Measurements from ENCODE around the gene CTNNA1.

CTNNA1 gene

GRCh38 chr5:138884554-138884953, 131.3 kb downstream of the CTNNA1 start:
- no peaks in the 10 kb centered on the region for H3K27me3 ChIP-seq (ENCODE audit: control insufficient read depth in 1 of 2, insufficient read depth in 2 of 2, low read length in 2 of 2)
- H3K9ac ChIP-seq (ENCODE audit: low read length), result no peak overlapping the region
- H3K27ac ChIP-seq (ENCODE audit: low read depth, low read length), result no peak overlapping the region
- no peaks in the 10 kb centered on the region for H3K9me3 ChIP-seq (ENCODE audit: low read length)
- H3K36me3 ChIP-seq (ENCODE audit: insufficient read depth, low read length), result peaks cover 20% of the 10 kb centered on the region
- no peaks in the 10 kb centered on the region for H3K4me1 ChIP-seq (ENCODE audit: insufficient read depth, low read length)
- no peak overlapping the region for H3K4me3 ChIP-seq (ENCODE audit: low read depth in 1 of 2, low read length in 2 of 2)

GRCh38 chr5:138889994-138890393, 136.8 kb downstream of the CTNNA1 start:
- Histone ChIP-seq H3K9ac (ENCODE audit: low read length) (no peak overlapping the region), H3K4me1 (ENCODE audit: insufficient read depth, low read length) (no peaks in the 10 kb centered on the region), H3K9me3 (ENCODE audit: low read length) (no peaks in the 10 kb centered on the region), H3K36me3 (ENCODE audit: insufficient read depth, low read length) (peaks cover 35% of the 10 kb centered on the region), H3K4me3 (ENCODE audit: low read depth in 1 of 2, low read length in 2 of 2) (no peak overlapping the region), H3K27ac (ENCODE audit: low read depth, low read length) (no peak overlapping the region), H3K27me3 (ENCODE audit: control insufficient read depth in 1 of 2, insufficient read depth in 2 of 2, low read length in 2 of 2) (no peaks in the 10 kb centered on the region)

- H3K27me3 ChIP-seq (ENCODE audit: control insufficient read depth in 1 of 2, insufficient read depth in 2 of 2, low read length in 2 of 2), result no peaks in the 10 kb centered on the region
- H3K9me3 ChIP-seq (ENCODE audit: low read length), result no peaks in the 10 kb centered on the region
- H3K4me1 ChIP-seq (ENCODE audit: insufficient read depth, low read length), result no peaks in the 10 kb centered on the region
- H3K9ac ChIP-seq (ENCODE audit: low read length), result no peak overlapping the region
- H3K27ac ChIP-seq (ENCODE audit: low read depth, low read length), result no peak overlapping the region
- no peak overlapping the region for H3K4me3 ChIP-seq (ENCODE audit: low read depth in 1 of 2, low read length in 2 of 2)
- H3K36me3 ChIP-seq (ENCODE audit: insufficient read depth, low read length), result peaks cover 35% of the 10 kb centered on the region
Observed at GRCh38 chr5:138890644-138891043, 137.4 kb downstream of the CTNNA1 start.

- Histone ChIP-seq H3K4me1 (ENCODE audit: insufficient read depth, low read length) (no peaks in the 10 kb centered on the region), H3K9me3 (ENCODE audit: low read length) (no peaks in the 10 kb centered on the region), H3K27me3 (ENCODE audit: control insufficient read depth in 1 of 2, insufficient read depth in 2 of 2, low read length in 2 of 2) (no peaks in the 10 kb centered on the region), H3K4me3 (ENCODE audit: low read depth in 1 of 2, low read length in 2 of 2) (no peak overlapping the region), H3K36me3 (ENCODE audit: insufficient read depth, low read length) (peaks cover 5% of the 10 kb centered on the region), H3K27ac (ENCODE audit: low read depth, low read length) (no peak overlapping the region), H3K9ac (ENCODE audit: low read length) (no peak overlapping the region)
Observed at GRCh38 chr5:138895918-138896317, 142.7 kb downstream of the CTNNA1 start.

- Histone ChIP-seq H3K27me3 (ENCODE audit: control insufficient read depth in 1 of 2, insufficient read depth in 2 of 2, low read length in 2 of 2) (no peaks in the 10 kb centered on the region), H3K4me1 (ENCODE audit: insufficient read depth, low read length) (no peaks in the 10 kb centered on the region), H3K9me3 (ENCODE audit: low read length) (no peaks in the 10 kb centered on the region), H3K27ac (ENCODE audit: low read depth, low read length) (no peak overlapping the region), H3K9ac (ENCODE audit: low read length) (no peak overlapping the region), H3K4me3 (ENCODE audit: low read depth in 1 of 2, low read length in 2 of 2) (no peak overlapping the region), H3K36me3 (ENCODE audit: insufficient read depth, low read length) (peaks cover 8% of the 10 kb centered on the region)
Observed at GRCh38 chr5:138898299-138898698, 145.1 kb downstream of the CTNNA1 start.

GRCh38 chr5:138898742-138899141, 145.5 kb downstream of the CTNNA1 start:
- H3K27ac ChIP-seq (ENCODE audit: low read depth, low read length), result no peak overlapping the region
- H3K27me3 ChIP-seq (ENCODE audit: control insufficient read depth in 1 of 2, insufficient read depth in 2 of 2, low read length in 2 of 2), result no peaks in the 10 kb centered on the region
- no peaks in the 10 kb centered on the region for H3K4me1 ChIP-seq (ENCODE audit: insufficient read depth, low read length)
- no peak overlapping the region for H3K9ac ChIP-seq (ENCODE audit: low read length)
- no peak overlapping the region for H3K4me3 ChIP-seq (ENCODE audit: low read depth in 1 of 2, low read length in 2 of 2)
- H3K9me3 ChIP-seq (ENCODE audit: low read length), result no peaks in the 10 kb centered on the region
- peaks cover 11% of the 10 kb centered on the region for H3K36me3 ChIP-seq (ENCODE audit: insufficient read depth, low read length)

GRCh38 chr5:138900281-138900965, 147.2 kb downstream of the CTNNA1 start:
- H3K4me3 ChIP-seq (ENCODE audit: low read depth in 1 of 2, low read length in 2 of 2), result no peak overlapping the region
- H3K27ac ChIP-seq (ENCODE audit: low read depth, low read length), result no peak overlapping the region
- no peak overlapping the region for H3K9ac ChIP-seq (ENCODE audit: low read length)
- no peaks in the 10 kb centered on the region for H3K9me3 ChIP-seq (ENCODE audit: low read length)
- H3K4me1 ChIP-seq (ENCODE audit: insufficient read depth, low read length), result no peaks in the 10 kb centered on the region
- H3K36me3 ChIP-seq (ENCODE audit: insufficient read depth, low read length), result peaks cover 24% of the 10 kb centered on the region
- no peaks in the 10 kb centered on the region for H3K27me3 ChIP-seq (ENCODE audit: control insufficient read depth in 1 of 2, insufficient read depth in 2 of 2, low read length in 2 of 2)

- H3K27me3 ChIP-seq (ENCODE audit: control insufficient read depth in 1 of 2, insufficient read depth in 2 of 2, low read length in 2 of 2), result no peaks in the 10 kb centered on the region
- H3K27ac ChIP-seq (ENCODE audit: low read depth, low read length), result no peak overlapping the region
- H3K36me3 ChIP-seq (ENCODE audit: insufficient read depth, low read length), result peaks cover 34% of the 10 kb centered on the region
- H3K9ac ChIP-seq (ENCODE audit: low read length), result no peak overlapping the region
- no peak overlapping the region for H3K4me3 ChIP-seq (ENCODE audit: low read depth in 1 of 2, low read length in 2 of 2)
- H3K9me3 ChIP-seq (ENCODE audit: low read length), result no peaks in the 10 kb centered on the region
- H3K4me1 ChIP-seq (ENCODE audit: insufficient read depth, low read length), result no peaks in the 10 kb centered on the region
Observed at GRCh38 chr5:138901716-138902115, 148.5 kb downstream of the CTNNA1 start.

GRCh38 chr5:138903130-138903775, 150.0 kb downstream of the CTNNA1 start:
- peaks cover 34% of the 10 kb centered on the region for H3K36me3 ChIP-seq (ENCODE audit: insufficient read depth, low read length)
- H3K4me1 ChIP-seq (ENCODE audit: insufficient read depth, low read length), result no peaks in the 10 kb centered on the region

GRCh38 chr5:138905541-138905940, 152.3 kb downstream of the CTNNA1 start:
- no peak overlapping the region for H3K4me3 ChIP-seq (ENCODE audit: low read depth in 1 of 2, low read length in 2 of 2)
- H3K9me3 ChIP-seq (ENCODE audit: low read length), result no peaks in the 10 kb centered on the region
- no peaks in the 10 kb centered on the region for H3K27me3 ChIP-seq (ENCODE audit: control insufficient read depth in 1 of 2, insufficient read depth in 2 of 2, low read length in 2 of 2)
- H3K9ac ChIP-seq (ENCODE audit: low read length), result no peak overlapping the region
- peaks cover 37% of the 10 kb centered on the region for H3K36me3 ChIP-seq (ENCODE audit: insufficient read depth, low read length)
- no peaks in the 10 kb centered on the region for H3K4me1 ChIP-seq (ENCODE audit: insufficient read depth, low read length)
- H3K27ac ChIP-seq (ENCODE audit: low read depth, low read length), result no peak overlapping the region

More at GRCh38 chr5:138903130-138903775, 150.0 kb downstream of the CTNNA1 start:
- no peaks in the 10 kb centered on the region for H3K9me3 ChIP-seq (ENCODE audit: low read length)
- H3K9ac ChIP-seq (ENCODE audit: low read length), result no peak overlapping the region
- no peak overlapping the region for H3K4me3 ChIP-seq (ENCODE audit: low read depth in 1 of 2, low read length in 2 of 2)
- no peaks in the 10 kb centered on the region for H3K27me3 ChIP-seq (ENCODE audit: control insufficient read depth in 1 of 2, insufficient read depth in 2 of 2, low read length in 2 of 2)
- H3K27ac ChIP-seq (ENCODE audit: low read depth, low read length), result no peak overlapping the region

- Histone ChIP-seq H3K27me3 (ENCODE audit: control insufficient read depth in 1 of 2, insufficient read depth in 2 of 2, low read length in 2 of 2) (no peaks in the 10 kb centered on the region), H3K36me3 (ENCODE audit: insufficient read depth, low read length) (peaks cover 18% of the 10 kb centered on the region), H3K4me1 (ENCODE audit: insufficient read depth, low read length) (no peaks in the 10 kb centered on the region)
Observed at GRCh38 chr5:138909734-138910133, 156.5 kb downstream of the CTNNA1 start.

More at GRCh38 chr5:138909734-138910133, 156.5 kb downstream of the CTNNA1 start:
- H3K9me3 ChIP-seq (ENCODE audit: low read length), result no peaks in the 10 kb centered on the region
- H3K27ac ChIP-seq (ENCODE audit: low read depth, low read length), result no peak overlapping the region
- H3K4me3 ChIP-seq (ENCODE audit: low read depth in 1 of 2, low read length in 2 of 2), result no peak overlapping the region
- H3K9ac ChIP-seq (ENCODE audit: low read length), result no peak overlapping the region

All from muscle layer of colon (tissue), 2 donors.